ENCODE measurements around the gene TCFL5.

- TF ChIP-seq CTCF (IDR thresholded peaks at IDR 0.05) (no peak), POLR2A (IDR thresholded peaks at IDR 0.05) (no peak)
Observed at GRCh38 chr20:62825986-62826645, 35.5 kb downstream of the TCFL5 start.

Data from vagina (tissue), 2 donors.